GM12878 (cell line): ENCODE data around the gene VASH2. TPM values are rescaled to one million over a fixed set of nuclear protein-coding genes. Genes with fewer than 3 reads are reported as not detected.

Source experiments
- ATF7 ChIP-seq: fragments of 450-650 bp; IDR thresholded peaks from 2 replicates; pipeline ENCODE4 v1.6.1; 2016; ENCODE audit warnings: low read depth, mild to moderate bottlenecking
- CEBPB ChIP-seq, 2 experiments: fragments of 150-350 bp in 1 of 2; IDR thresholded peaks; 2 replicates each; pipeline ENCODE4 v1.6.1; 2012 to 2014; ENCODE audit warnings: low read depth in 2 of 2, low read length in 2 of 2, borderline replicate concordance in 1 of 2, inconsistent platforms in 1 of 2
- EP300 ChIP-seq, 2 experiments: fragments of 150-350 bp in 1 of 2; IDR thresholded peaks; 2 replicates each; pipeline ENCODE4 v1.6.1; 2011 to 2012; ENCODE audit warnings: low read depth in 2 of 2, low read length in 2 of 2, borderline replicate concordance in 1 of 2, improper control_type of control experiment in 1 of 2, inconsistent platforms in 1 of 2; ENCODE audit not compliant: control insufficient read depth in 1 of 2
- JUNB ChIP-seq: IDR thresholded peaks from 2 replicates; pipeline ENCODE4 v1.6.1; 2016; ENCODE audit warnings: antibody characterized with exemption, mild to moderate bottlenecking
- KAT2A ChIP-seq: conservative IDR thresholded peaks from 2 replicates; pipeline ENCODE4 v1.6.1; 2011; ENCODE audit warnings: low read depth, low read length; ENCODE audit not compliant: control insufficient read depth
- KLF5 ChIP-seq: fragments of 450-650 bp; IDR thresholded peaks from 2 replicates; pipeline ENCODE4 v1.6.1; 2014; ENCODE audit warnings: mild to moderate bottlenecking; ENCODE audit not compliant: partially characterized antibody
- LARP7 ChIP-seq: fragments of 450-650 bp; IDR thresholded peaks from 2 replicates; pipeline ENCODE4 v1.6.1; 2017; ENCODE audit warnings: mild to moderate bottlenecking
- MTA3 ChIP-seq: IDR thresholded peaks from 2 replicates; pipeline ENCODE4 v1.6.1; 2012; ENCODE audit warnings: low read length, inconsistent platforms, borderline replicate concordance
- NFYA ChIP-seq: IDR thresholded peaks from 2 replicates; pipeline ENCODE4 v1.6.1; 2011; ENCODE audit warnings: low read depth, mild to moderate bottlenecking, low read length, improper control_type of control experiment, borderline replicate concordance
- PML ChIP-seq: IDR thresholded peaks from 2 replicates; pipeline ENCODE4 v1.6.1; 2012; ENCODE audit warnings: low read length, inconsistent platforms
- RAD21 ChIP-seq: IDR thresholded peaks from 2 replicates; pipeline ENCODE4 v1.6.1; 2011; ENCODE audit warnings: mild to moderate bottlenecking, low read depth, low read length, moderate library complexity; ENCODE audit not compliant: insufficient read depth
- SIN3A ChIP-seq: IDR thresholded peaks from 2 replicates; pipeline ENCODE4 v1.6.1; 2012; ENCODE audit warnings: low read depth, low read length, improper control_type of control experiment
- SIX5 ChIP-seq: IDR thresholded peaks from 2 replicates; pipeline ENCODE4 v1.6.1; 2011; ENCODE audit warnings: mild to moderate bottlenecking, low read depth, low read length, moderate library complexity; ENCODE audit not compliant: severe bottlenecking
- SMC3 ChIP-seq: IDR thresholded peaks from 2 replicates; pipeline ENCODE4 v1.6.1; 2011; ENCODE audit warnings: low read length, improper control_type of control experiment, borderline replicate concordance
- STAT3 ChIP-seq: IDR thresholded peaks from 2 replicates; pipeline ENCODE4 v1.6.1; 2011; ENCODE audit warnings: low read depth, low read length, improper control_type of control experiment
- TARDBP ChIP-seq: IDR thresholded peaks from 2 replicates; pipeline ENCODE4 v1.6.1; 2016; ENCODE audit warnings: borderline replicate concordance
- TCF12 ChIP-seq: IDR thresholded peaks from 2 replicates; pipeline ENCODE4 v1.6.1; 2011; ENCODE audit warnings: low read depth, mild to moderate bottlenecking, low read length
- TCF7 ChIP-seq: IDR thresholded peaks from 2 replicates; pipeline ENCODE4 v1.6.1; 2014; ENCODE audit warnings: antibody characterized with exemption, borderline replicate concordance
- ZNF384 ChIP-seq: IDR thresholded peaks from 2 replicates; pipeline ENCODE4 v1.6.1; 2012; ENCODE audit warnings: low read depth, mild to moderate bottlenecking, low read length, improper control_type of control experiment, borderline replicate concordance
- ZSCAN29 ChIP-seq: fragments of 450-650 bp; IDR thresholded peaks from 2 replicates; pipeline ENCODE4 v1.6.1; 2017; ENCODE audit warnings: mild to moderate bottlenecking, moderate library complexity
- polyA plus RNA-seq, 11 experiments: library from polyadenylated mRNA; depleted of rRNA in 4 of 11; unstranded in 6 of 11; stranded (reverse) in 5 of 11; fragments of >200 nt; fragmentation: Nextera tagmentation in 4 of 11; fragmentation: Illumina TruSeq in 1 of 11; extraction: Ambion mirVana in 4 of 11; extraction: Trizol in 1 of 11; gene quantifications; 1 replicate in 1 of 11; 2 replicates in 10 of 11; pipeline versions ENCODE4 v1.2.1 to v1.2.3, GENCODE V29; 2011 to 2016; ENCODE audit warnings: inconsistent platforms in 2 of 11, missing spikeins in 2 of 11, low read depth in 1 of 11
- total RNA-seq, 4 experiments: library from RNA; depleted of rRNA in 3 of 4; stranded (reverse); fragments of >200 nt in 3 of 4; fragmentation: Illumina TruSeq in 1 of 4; extraction: Trizol in 1 of 4; gene quantifications; 2 replicates each; pipeline versions ENCODE4 v1.2.1 to v1.2.3, GENCODE V29; 2013 to 2021
- TF ChIP-seq, protein P1 (sequence below): fragments of 450-650 bp; IDR thresholded peaks from 2 replicates; pipeline ENCODE4 v1.6.1; 2017; ENCODE audit warnings: low read depth, mild to moderate bottlenecking, moderate library complexity

VASH2 gene
- total and polyA plus RNA-seq, 10 of the 15 experiments (the other 5 are each of a cell fraction or from before 2014, with no cell fraction given) = 5.4 to 29.7 (median 21.7) TPM

DNA sequence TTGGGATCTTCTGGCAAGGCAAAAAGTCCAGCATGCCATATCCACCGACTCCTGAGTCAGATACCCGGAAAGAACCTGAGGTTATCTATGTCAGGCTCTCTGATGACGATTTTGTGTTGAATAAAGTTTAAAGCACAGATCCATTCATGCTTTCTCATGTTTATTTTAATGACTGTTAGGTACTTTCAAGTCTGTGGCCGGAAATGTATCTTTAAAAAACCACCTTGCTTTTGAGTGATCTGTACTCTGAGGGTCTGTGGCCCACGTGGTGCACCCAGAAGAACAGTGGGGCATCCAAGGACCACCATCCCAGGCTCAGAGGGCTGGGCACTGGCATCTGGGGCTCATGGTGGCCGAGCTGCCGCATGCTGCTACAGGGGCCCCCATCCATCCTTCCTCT lies 30.1 kb upstream of the VASH2 start (continued):
- TF ChIP-seq, protein P1, sequence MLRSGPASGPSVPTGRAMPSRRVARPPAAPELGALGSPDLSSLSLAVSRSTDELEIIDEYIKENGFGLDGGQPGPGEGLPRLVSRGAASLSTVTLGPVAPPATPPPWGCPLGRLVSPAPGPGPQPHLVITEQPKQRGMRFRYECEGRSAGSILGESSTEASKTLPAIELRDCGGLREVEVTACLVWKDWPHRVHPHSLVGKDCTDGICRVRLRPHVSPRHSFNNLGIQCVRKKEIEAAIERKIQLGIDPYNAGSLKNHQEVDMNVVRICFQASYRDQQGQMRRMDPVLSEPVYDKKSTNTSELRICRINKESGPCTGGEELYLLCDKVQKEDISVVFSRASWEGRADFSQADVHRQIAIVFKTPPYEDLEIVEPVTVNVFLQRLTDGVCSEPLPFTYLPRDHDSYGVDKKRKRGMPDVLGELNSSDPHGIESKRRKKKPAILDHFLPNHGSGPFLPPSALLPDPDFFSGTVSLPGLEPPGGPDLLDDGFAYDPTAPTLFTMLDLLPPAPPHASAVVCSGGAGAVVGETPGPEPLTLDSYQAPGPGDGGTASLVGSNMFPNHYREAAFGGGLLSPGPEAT = peak; percentile 50; the same call in 1 of the 2 replicates
- TF ChIP-seq PML (no peak; the same call in 1 of the 2 replicates), TCF12 (no peak), JUNB (0 out of 2 replicates have a peak, but pooled peaks have one; percentile 20), KAT2A (no peak), TCF7 (0 out of 2 replicates have a peak, but pooled peaks have one; percentile 16), LARP7 (no peak), SMC3 (no peak), NFYA (no peak), SIN3A (no peak), ZNF384 (no peak), ATF7 (no peak), CEBPB (IDR thresholded peaks at IDR 0.05; ENCODE audit: borderline replicate concordance in 1 of 2, low read depth in 2 of 2, low read length in 2 of 2) (no peak), STAT3 (no peak), EP300 (IDR thresholded peaks at IDR 0.05; ENCODE audit: borderline replicate concordance in 1 of 2, control insufficient read depth in 1 of 2, low read depth in 2 of 2, low read length in 2 of 2) (0 out of 4 replicates have a peak, but pooled peaks of 1 of the 2 experiments have one; percentile 8), RAD21 (no peak), SIX5 (no peak), MTA3 (peak; percentile 54; the same call in 1 of the 2 replicates), TARDBP (no peak), ZSCAN29 (no peak), KLF5 (no peak)
- TF ChIP-seq, all 136 proteins: peak for 18
